Measurements from ENCODE around the gene ISLR. TPM values are rescaled to one million over a fixed set of nuclear protein-coding genes. Genes with fewer than 3 reads are reported as not detected.

The ISLR gene
- total RNA-seq, 1 donor from 2014 or later, result 108 TPM

GRCh38 chr15:74130849-74131627 is 42.5 kb upstream of the ISLR start:
- TF ChIP-seq CTCF (IDR thresholded peaks at IDR 0.05), result no peak

GRCh38 chr15:74131628-74132413 is 41.7 kb upstream of the ISLR start:
- TF ChIP-seq CTCF (IDR thresholded peaks at IDR 0.05), result no peak
- H3K4me3 Mint-ChIP-seq (ENCODE audit: unreplicated experiment), result peak overlapping the region; percentile 32
- H3K4me1 Mint-ChIP-seq (ENCODE audit: unreplicated experiment), result peaks cover 49% of the 10 kb centered on the region
- no peak overlapping the region for H3K27ac Mint-ChIP-seq (ENCODE audit: unreplicated experiment)
- peaks cover 7% of the 10 kb centered on the region for H3K36me3 Mint-ChIP-seq (ENCODE audit: unreplicated experiment)
- DNase-seq (ENCODE audit: extremely low spot score, unreplicated experiment), result no peak
- H3K9me3 Mint-ChIP-seq (ENCODE audit: unreplicated experiment), result no peaks in the 10 kb centered on the region
- peaks cover 30% of the 10 kb centered on the region for H3K27me3 Mint-ChIP-seq (ENCODE audit: unreplicated experiment)

More at GRCh38 chr15:74130849-74131627, 42.5 kb upstream of the ISLR start:
- Mint-ChIP-seq H3K9me3 (ENCODE audit: unreplicated experiment) (no peaks in the 10 kb centered on the region), H3K27me3 (ENCODE audit: unreplicated experiment) (peaks cover 30% of the 10 kb centered on the region), H3K4me1 (ENCODE audit: unreplicated experiment) (peaks cover 44% of the 10 kb centered on the region), H3K36me3 (ENCODE audit: unreplicated experiment) (peaks cover 7% of the 10 kb centered on the region), H3K4me3 (ENCODE audit: unreplicated experiment) (peak overlapping the region; percentile 73), H3K27ac (ENCODE audit: unreplicated experiment) (no peak overlapping the region)
- no peak for DNase-seq (ENCODE audit: extremely low spot score, unreplicated experiment)

- no peak for DNase-seq (ENCODE audit: extremely low spot score, unreplicated experiment)
- H3K36me3 Mint-ChIP-seq (ENCODE audit: unreplicated experiment), result peaks cover 7% of the 10 kb centered on the region
- no peak overlapping the region for H3K27ac Mint-ChIP-seq (ENCODE audit: unreplicated experiment)
- no peak overlapping the region for H3K4me3 Mint-ChIP-seq (ENCODE audit: unreplicated experiment)
- H3K4me1 Mint-ChIP-seq (ENCODE audit: unreplicated experiment), result peaks cover 51% of the 10 kb centered on the region
- TF ChIP-seq CTCF (IDR thresholded peaks at IDR 0.05), result no peak
- H3K27me3 Mint-ChIP-seq (ENCODE audit: unreplicated experiment), result peaks cover 30% of the 10 kb centered on the region
- H3K9me3 Mint-ChIP-seq (ENCODE audit: unreplicated experiment), result no peaks in the 10 kb centered on the region
These were observed 40.5 kb upstream of the ISLR start for GRCh38 chr15:74132681-74133651.

GRCh38 chr15:74133694-74134386 is 39.7 kb upstream of the ISLR start:
- Mint-ChIP-seq H3K4me1 (ENCODE audit: unreplicated experiment) (peaks cover 49% of the 10 kb centered on the region), H3K9me3 (ENCODE audit: unreplicated experiment) (no peaks in the 10 kb centered on the region), H3K36me3 (ENCODE audit: unreplicated experiment) (peaks cover 7% of the 10 kb centered on the region), H3K27me3 (ENCODE audit: unreplicated experiment) (peaks cover 29% of the 10 kb centered on the region), H3K4me3 (ENCODE audit: unreplicated experiment) (no peak overlapping the region), H3K27ac (ENCODE audit: unreplicated experiment) (no peak overlapping the region)
- no peak for DNase-seq (ENCODE audit: extremely low spot score, unreplicated experiment)
- no peak for TF ChIP-seq CTCF (IDR thresholded peaks at IDR 0.05)
